Activated CD4-positive, alpha-beta memory T cell treated with anti-CD3 and anti-CD28 coated beads, Interleukin-2, amount 10 ng/mL, durations not matched to agents 7 days and 5 days (primary cell): ENCODE results near the gene DUSP5. TPM values are rescaled to one million over a fixed set of nuclear protein-coding genes. Genes with fewer than 3 reads are reported as not detected.
"Not testable (repeated sequence)": the region's sequence is repeated elsewhere in the genome, so short reads cannot be mapped to it uniquely, and the experiment has no call there.

Experiments
- CTCF ChIA-PET: fragments of 350-600 bp; sonication (Branson Sonifier 250); formaldehyde crosslinking; loops from one replicate; lab custom pipeline; 2021; ENCODE audit warnings: antibody characterized with exemption, inconsistent platforms; lab: Charles Lee
- POLR2A ChIA-PET: fragments of 350-600 bp; sonication (Branson Sonifier 250); formaldehyde crosslinking; loops from one replicate; lab custom pipeline; 2021; ENCODE audit warnings: antibody characterized with exemption; lab: Charles Lee
- DNase-seq: peaks from one replicate; pipeline ENCODE4 v3.0.0-alpha.2; 2020
- H3K27ac Mint-ChIP-seq: one replicate; pipeline ENCODE4 v1.8.0; 2021; ENCODE audit warnings: mild to moderate bottlenecking, mixed read lengths
- H3K27me3 Mint-ChIP-seq: one replicate; pipeline ENCODE4 v1.8.0; 2021; ENCODE audit warnings: mixed read lengths
- H3K36me3 Mint-ChIP-seq: one replicate; pipeline ENCODE4 v1.8.0; 2021; ENCODE audit warnings: low read depth, mixed read lengths
- H3K4me1 Mint-ChIP-seq: one replicate; pipeline ENCODE4 v1.8.0; 2021; ENCODE audit warnings: mixed read lengths
- H3K4me3 Mint-ChIP-seq: one replicate; pipeline ENCODE4 v1.8.0; 2021; ENCODE audit warnings: mild to moderate bottlenecking, mixed read lengths
- H3K9me3 Mint-ChIP-seq: one replicate; pipeline ENCODE4 v1.8.0; 2021; ENCODE audit warnings: mixed read lengths
- total RNA-seq, 2 experiments: library from RNA; stranded (reverse); gene quantifications; one replicate each; pipeline ENCODE4 v1.2.3, GENCODE V29; 2021

Gene DUSP5
- total RNA-seq, 2 experiments from 2014 or later: 143 TPM

GRCh38 chr10:110528997-110529524, 31.4 kb downstream of the DUSP5 start:
- not testable (repeated sequence) for H3K27me3 Mint-ChIP-seq, H3K36me3 Mint-ChIP-seq, H3K9me3 Mint-ChIP-seq, H3K4me3 Mint-ChIP-seq
- Mint-ChIP-seq H3K4me1 (peaks cover 62% of the 10 kb centered on the region), H3K27ac (peak overlapping the region; percentile 72)
- ChIA-PET POLR2A (interaction anchor here (0.7 to 1.6 kb wide), 10 partner anchors 11 to 215 kb away, joined by 3 to 7 read pairs (median 4); partner anchors contain the start of gene SMC3), CTCF (interaction anchor here (0.9 to 1.9 kb wide), 5 partner anchors 15 to 215 kb away, joined by 3 to 5 read pairs (median 4); no protein-coding TSS in a partner anchor)
- peak; percentile 45 for DNase-seq

- H3K27me3 Mint-ChIP-seq: no peaks in the 10 kb centered on the region
- peaks cover 2% of the 10 kb centered on the region for H3K36me3 Mint-ChIP-seq
- ChIA-PET CTCF (interaction anchor here (1.2 to 1.9 kb wide), 4 partner anchors 17 to 216 kb away, joined by 3 to 5 read pairs (median 4); no protein-coding TSS in a partner anchor), POLR2A (interaction anchor here (0.7 to 1.6 kb wide), 9 partner anchors 10 to 174 kb away, joined by 3 to 7 read pairs (median 4); partner anchors contain the start of gene SMC3)
- H3K27ac Mint-ChIP-seq: peak overlapping the region; percentile 72
- H3K4me3 Mint-ChIP-seq: peak overlapping the region; percentile 23
- peaks cover 60% of the 10 kb centered on the region for H3K4me1 Mint-ChIP-seq
- no peaks in the 10 kb centered on the region for H3K9me3 Mint-ChIP-seq
- no peak for DNase-seq
These were observed 31.9 kb downstream of the DUSP5 start for GRCh38 chr10:110529596-110530011.

GRCh38 chr10:110530131-110530831, 32.6 kb downstream of the DUSP5 start:
- Mint-ChIP-seq H3K27ac (peak overlapping the region; percentile 3), H3K4me3 (no peak overlapping the region), H3K27me3 (no peaks in the 10 kb centered on the region), H3K36me3 (no peaks in the 10 kb centered on the region), H3K9me3 (no peaks in the 10 kb centered on the region), H3K4me1 (peaks cover 62% of the 10 kb centered on the region)
- no peak for DNase-seq
- POLR2A ChIA-PET: interaction anchor here (1.0 to 1.2 kb wide), 2 partner anchors 32 to 37 kb away, joined by 4 to 5 read pairs; no protein-coding TSS in a partner anchor
- CTCF ChIA-PET: interaction anchor here (1.6 to 1.9 kb wide), 3 partner anchors 16 to 216 kb away, joined by 3 to 5 read pairs (median 5); no protein-coding TSS in a partner anchor

GRCh38 chr10:110531687-110532086, 34.0 kb downstream of the DUSP5 start:
- Mint-ChIP-seq H3K36me3 (no peaks in the 10 kb centered on the region), H3K9me3 (no peaks in the 10 kb centered on the region), H3K27me3 (no peaks in the 10 kb centered on the region), H3K4me3 (no peak overlapping the region), H3K4me1 (peaks cover 63% of the 10 kb centered on the region), H3K27ac (no peak overlapping the region)
- CTCF ChIA-PET: interaction anchor here (0.7 to 1.7 kb wide), 3 partner anchors 15 to 177 kb away, joined by 3 to 5 read pairs (median 3); no protein-coding TSS in a partner anchor
- DNase-seq: no peak
- POLR2A ChIA-PET: interaction anchor here (1.2 kb wide), 1 partner anchor 9 kb away, joined by 3 read pairs; no protein-coding TSS in a partner anchor

- ChIA-PET CTCF (interaction anchor here (1.7 kb wide), 1 partner anchor 14 kb away, joined by 5 read pairs; no protein-coding TSS in a partner anchor), POLR2A (interaction anchor here (1.1 to 2.3 kb wide), 4 partner anchors 21 to 177 kb away, joined by 3 to 7 read pairs (median 4); no protein-coding TSS in a partner anchor)
- H3K4me1 Mint-ChIP-seq: peaks cover 65% of the 10 kb centered on the region
- not testable (repeated sequence) for H3K27ac Mint-ChIP-seq, H3K9me3 Mint-ChIP-seq, H3K4me3 Mint-ChIP-seq, H3K36me3 Mint-ChIP-seq, H3K27me3 Mint-ChIP-seq, DNase-seq
These were observed 34.9 kb downstream of the DUSP5 start for GRCh38 chr10:110532628-110533027.

GRCh38 chr10:110533149-110533548, 35.4 kb downstream of the DUSP5 start:
- H3K27ac Mint-ChIP-seq: no peak overlapping the region
- H3K36me3 Mint-ChIP-seq: no peaks in the 10 kb centered on the region
- CTCF ChIA-PET: interaction anchor here (0.8 kb wide), 1 partner anchor 13 kb away, joined by 3 read pairs; no protein-coding TSS in a partner anchor
- no peak overlapping the region for H3K4me3 Mint-ChIP-seq
- H3K9me3 Mint-ChIP-seq: no peaks in the 10 kb centered on the region
- H3K27me3 Mint-ChIP-seq: peaks cover 6% of the 10 kb centered on the region
- POLR2A ChIA-PET: interaction anchor here (1.1 to 2.3 kb wide), 4 partner anchors 21 to 178 kb away, joined by 3 to 7 read pairs (median 4); no protein-coding TSS in a partner anchor
- DNase-seq: no peak
- peaks cover 60% of the 10 kb centered on the region for H3K4me1 Mint-ChIP-seq

GRCh38 chr10:110534571-110534970, 36.9 kb downstream of the DUSP5 start:
- H3K4me3 Mint-ChIP-seq: no peak overlapping the region
- no peak overlapping the region for H3K27ac Mint-ChIP-seq
- peaks cover 6% of the 10 kb centered on the region for H3K27me3 Mint-ChIP-seq
- ChIA-PET POLR2A (interaction anchor here (1.6 to 1.8 kb wide), 2 partner anchors 31 to 180 kb away, joined by 5 read pairs; no protein-coding TSS in a partner anchor), CTCF (interaction anchor here (2.4 kb wide), 1 partner anchor 180 kb away, joined by 9 read pairs; no protein-coding TSS in a partner anchor)
- no peaks in the 10 kb centered on the region for H3K36me3 Mint-ChIP-seq
- no peaks in the 10 kb centered on the region for H3K9me3 Mint-ChIP-seq
- no peak for DNase-seq
- H3K4me1 Mint-ChIP-seq: peaks cover 47% of the 10 kb centered on the region

GRCh38 chr10:110535958-110536891, 38.5 kb downstream of the DUSP5 start:
- no peak overlapping the region for H3K4me3 Mint-ChIP-seq
- CTCF ChIA-PET: interaction anchor here (2.4 to 2.6 kb wide), 2 partner anchors 10 to 181 kb away, joined by 9 read pairs; no protein-coding TSS in a partner anchor
- no peaks in the 10 kb centered on the region for H3K36me3 Mint-ChIP-seq
- DNase-seq: peak; percentile 75
- H3K9me3 Mint-ChIP-seq: no peaks in the 10 kb centered on the region
- peaks cover 38% of the 10 kb centered on the region for H3K4me1 Mint-ChIP-seq
- peak overlapping the region; percentile 30 for H3K27ac Mint-ChIP-seq
- POLR2A ChIA-PET: interaction anchor here (1.0 to 1.8 kb wide), 4 partner anchors 22 to 231 kb away, joined by 3 to 6 read pairs (median 4); no protein-coding TSS in a partner anchor
- H3K27me3 Mint-ChIP-seq: peaks cover 6% of the 10 kb centered on the region

GRCh38 chr10:110539091-110539490, 41.4 kb downstream of the DUSP5 start:
- Mint-ChIP-seq H3K27me3 (peaks cover 6% of the 10 kb centered on the region), H3K9me3 (no peaks in the 10 kb centered on the region), H3K36me3 (no peaks in the 10 kb centered on the region), H3K4me3 (no peak overlapping the region), H3K27ac (no peak overlapping the region), H3K4me1 (peaks cover 33% of the 10 kb centered on the region)
- ChIA-PET CTCF (interaction anchor here (1.2 kb wide), 1 partner anchor 234 kb away, joined by 3 read pairs; no protein-coding TSS in a partner anchor), POLR2A (interaction anchor here (1.7 to 2.1 kb wide), 2 partner anchors 10 to 40 kb away, joined by 4 to 7 read pairs; no protein-coding TSS in a partner anchor)
- DNase-seq: no peak

GRCh38 chr10:110540031-110540430, 42.3 kb downstream of the DUSP5 start:
- ChIA-PET CTCF (interaction anchor here (0.8 to 1.2 kb wide), 3 partner anchors 37 to 235 kb away, joined by 3 to 4 read pairs (median 3); partner anchors contain the start of gene SMNDC1), POLR2A (interaction anchor here (0.9 to 2.1 kb wide), 4 partner anchors 11 to 205 kb away, joined by 3 to 7 read pairs (median 4); no protein-coding TSS in a partner anchor)
- H3K4me1 Mint-ChIP-seq: peaks cover 25% of the 10 kb centered on the region
- no peaks in the 10 kb centered on the region for H3K36me3 Mint-ChIP-seq
- DNase-seq: no peak
- H3K27ac Mint-ChIP-seq: no peak overlapping the region
- no peak overlapping the region for H3K4me3 Mint-ChIP-seq
- H3K27me3 Mint-ChIP-seq: peaks cover 6% of the 10 kb centered on the region
- no peaks in the 10 kb centered on the region for H3K9me3 Mint-ChIP-seq

GRCh38 chr10:110544958-110545537, 47.3 kb downstream of the DUSP5 start:
- POLR2A ChIA-PET: interaction anchor here (2.3 to 3.3 kb wide), 4 partner anchors 44 to 240 kb away, joined by 6 to 26 read pairs (median 18); partner anchors contain the start of genes DUSP5 and SMNDC1
- H3K27me3 Mint-ChIP-seq: peaks cover 10% of the 10 kb centered on the region
- peaks cover 12% of the 10 kb centered on the region for H3K4me1 Mint-ChIP-seq
- no peak overlapping the region for H3K27ac Mint-ChIP-seq
- no peak for DNase-seq
- CTCF ChIA-PET: interaction anchor here (0.5 to 3.7 kb wide), 8 partner anchors 41 to 239 kb away, joined by 3 to 67 read pairs (median 18); partner anchors contain the start of gene SMNDC1
- no peaks in the 10 kb centered on the region for H3K36me3 Mint-ChIP-seq
- no peaks in the 10 kb centered on the region for H3K9me3 Mint-ChIP-seq
- H3K4me3 Mint-ChIP-seq: no peak overlapping the region
